SK-N-SH (cell line): ENCODE measurements around the gene UBE2E1. TPM values are rescaled to one million over a fixed set of nuclear protein-coding genes. Genes with fewer than 3 reads are reported as not detected.

Source experiments
- CTCF ChIA-PET: fragments of 300-600, 350-600 bp; formaldehyde crosslinking; extraction: SDS; loops from one replicate; lab custom pipeline; 2021; lab: Yijun Ruan, JAX
- POLR2A ChIA-PET: fragments of 350-600 bp; sonication (Branson Sonifier 250); formaldehyde crosslinking; extraction: SDS; loops from one replicate; lab custom pipeline; 2020; ENCODE audit warnings: antibody characterized with exemption, inconsistent platforms; lab: Yijun Ruan, JAX
- DNase-seq: peaks from one replicate; pipeline ENCODE4 v3.0.0; 2012
- H2AFZ ChIP-seq: fragments of 200-600 bp; sonication (generic); 2 replicates; pipeline ENCODE4 v1.8.1; 2016; ENCODE audit warnings: antibody characterized with exemption, mild to moderate bottlenecking, low read depth
- H3F3A ChIP-seq: fragments of 200-600 bp; sonication (generic); replicated peaks from 2 replicates; pipeline ENCODE3; 2016; ENCODE audit warnings: antibody characterized with exemption, mild to moderate bottlenecking; ENCODE audit not compliant: insufficient read depth
- H3K27ac ChIP-seq, 2 experiments: fragments of 200-500 bp in 1 of 2; fragments of 200-600 bp in 1 of 2; sonication (Bioruptor generic) in 1 of 2; sonication (generic), shearing (Covaris generic) in 1 of 2; 2 replicates each; pipeline versions ENCODE4 v1.5.1 to v1.6.1; 2014 to 2016; ENCODE audit warnings: low read depth in 2 of 2, inconsistent platforms in 1 of 2, low read length in 1 of 2, mild to moderate bottlenecking in 1 of 2, mixed read lengths in 1 of 2
- H3K27me3 ChIP-seq: fragments of 200-600 bp; sonication (generic), shearing (Covaris generic); 2 replicates; pipeline ENCODE4 v1.6.1; 2016; ENCODE audit warnings: mixed run types; ENCODE audit not compliant: insufficient read depth
- H3K36me3 ChIP-seq, 2 experiments: fragments of 200-500 bp in 1 of 2; fragments of 200-600 bp in 1 of 2; sonication (Bioruptor generic) in 1 of 2; sonication (generic) in 1 of 2; replicated peaks in 1 of 2; 2 replicates each; pipeline versions ENCODE3 to v1.5.1; 2014 to 2016; ENCODE audit warnings: low read length in 1 of 2, mild to moderate bottlenecking in 1 of 2; ENCODE audit not compliant: insufficient read depth in 2 of 2, control insufficient read depth in 1 of 2
- H3K4me1 ChIP-seq, 2 experiments: fragments of 200-500 bp in 1 of 2; fragments of 200-600 bp in 1 of 2; sonication (Bioruptor generic) in 1 of 2; sonication (generic), shearing (Covaris generic) in 1 of 2; 2 replicates each; pipeline versions ENCODE4 v1.5.1 to v1.6.1; 2014 to 2016; ENCODE audit warnings: low read depth in 1 of 2, low read length in 1 of 2, mixed run types in 1 of 2; ENCODE audit not compliant: insufficient read depth in 2 of 2, control insufficient read depth in 1 of 2
- H3K4me2 ChIP-seq: fragments of 200-600 bp; sonication (generic), shearing (Covaris generic); 2 replicates; pipeline ENCODE4 v1.6.1; 2017; ENCODE audit warnings: mixed run types
- H3K4me3 ChIP-seq, 2 experiments: fragments of 200-500 bp in 1 of 2; fragments of 200-600 bp in 1 of 2; sonication (Bioruptor generic) in 1 of 2; sonication (generic), shearing (Covaris generic) in 1 of 2; 2 replicates each; pipeline versions ENCODE4 v1.5.1 to v1.8.1; 2014 to 2016; ENCODE audit warnings: low read depth in 2 of 2, inconsistent platforms in 1 of 2, low read length in 1 of 2, mild to moderate bottlenecking in 1 of 2, mixed read lengths in 1 of 2, moderate library complexity in 1 of 2
- H3K79me2 ChIP-seq: fragments of 200-600 bp; sonication (generic); 2 replicates; pipeline ENCODE4 v1.8.1; 2017; ENCODE audit warnings: mild to moderate bottlenecking; ENCODE audit not compliant: insufficient read depth
- H3K9ac ChIP-seq: fragments of 200-600 bp; sonication (generic); 2 replicates; pipeline ENCODE4 v1.6.1; 2017; ENCODE audit warnings: mixed run types
- H3K9me2 ChIP-seq: fragments of 200-600 bp; sonication (generic); 2 replicates; pipeline ENCODE4 v1.6.1; 2017; ENCODE audit warnings: mixed run types
- H3K9me3 ChIP-seq: fragments of 200-600 bp; sonication (generic); 2 replicates; pipeline ENCODE4 v1.6.1; 2017; ENCODE audit warnings: mixed run types, mild to moderate bottlenecking, moderate library complexity
- H4K20me1 ChIP-seq: fragments of 200-600 bp; sonication (generic); 2 replicates; pipeline ENCODE4 v1.6.1; 2017; ENCODE audit warnings: mild to moderate bottlenecking, mixed run types; ENCODE audit not compliant: insufficient read depth
- CHD2 ChIP-seq: fragments of 150-350 bp; IDR thresholded peaks from 2 replicates; pipeline ENCODE4 v1.6.1; 2018; ENCODE audit warnings: low read length; ENCODE audit not compliant: partially characterized antibody
- ELF1 ChIP-seq: IDR thresholded peaks from 2 replicates; pipeline ENCODE4 v1.4.0; 2012
- FOSL2 ChIP-seq: IDR thresholded peaks from 2 replicates; pipeline ENCODE4 v1.4.0; 2012; ENCODE audit warnings: low read depth, mild to moderate bottlenecking, moderate library complexity, borderline replicate concordance
- FOXM1 ChIP-seq: IDR thresholded peaks from 2 replicates; pipeline ENCODE4 v1.4.0; 2012; ENCODE audit warnings: low read depth, mild to moderate bottlenecking
- GABPA ChIP-seq: IDR thresholded peaks from 2 replicates; pipeline ENCODE4 v1.4.0; 2012; ENCODE audit warnings: low read depth, mild to moderate bottlenecking
- JUND ChIP-seq: IDR thresholded peaks from 2 replicates; pipeline ENCODE4 v1.4.0; 2012
- MEF2A ChIP-seq: IDR thresholded peaks from 2 replicates; pipeline ENCODE4 v1.4.0; 2012; ENCODE audit warnings: low read depth, borderline replicate concordance
- MXI1 ChIP-seq: IDR thresholded peaks from 2 replicates; pipeline ENCODE4 v1.6.1; 2012; ENCODE audit warnings: mild to moderate bottlenecking, low read depth, low read length, improper control_type of control experiment
- NFIC ChIP-seq: IDR thresholded peaks from 2 replicates; pipeline ENCODE4 v1.4.0; 2012; ENCODE audit warnings: borderline replicate concordance
- NRF1 ChIP-seq: IDR thresholded peaks from 2 replicates; pipeline ENCODE4 v1.6.1; 2012; ENCODE audit warnings: low read depth, mild to moderate bottlenecking, low read length
- RAD21 ChIP-seq: IDR thresholded peaks from 2 replicates; pipeline ENCODE4 v1.6.1; 2012; ENCODE audit warnings: mild to moderate bottlenecking, low read length
- TAF1 ChIP-seq: IDR thresholded peaks from 2 replicates; pipeline ENCODE4 v1.6.1; 2012; ENCODE audit warnings: low read depth, mild to moderate bottlenecking, low read length, moderate library complexity, borderline replicate concordance
- TEAD4 ChIP-seq: IDR thresholded peaks from 2 replicates; pipeline ENCODE4 v1.4.0; 2012; ENCODE audit warnings: mild to moderate bottlenecking, borderline replicate concordance; ENCODE audit not compliant: insufficient read depth
- YY1 ChIP-seq: IDR thresholded peaks from 2 replicates; pipeline ENCODE4 v1.4.0; 2012; ENCODE audit warnings: low read depth, mild to moderate bottlenecking
- WGBS: methylation state at CpG from one replicate; pipeline ENCODE4 v1.1.6; 2017; ENCODE audit warnings: low lambda C conversion rate; 5-methylcytosine and 5-hydroxymethylcytosine counted together
- polyA plus RNA-seq, 3 experiments: library from polyadenylated mRNA; depleted of rRNA; stranded (reverse); fragments of >200 nt; gene quantifications; 2 replicates each; pipeline ENCODE4 v1.2.3, GENCODE V29; 2012
- TF ChIP-seq, protein P1 (sequence below): IDR thresholded peaks from 2 replicates; pipeline ENCODE4 v1.4.0; 2012; ENCODE audit warnings: low read depth
- TF ChIP-seq, protein P2 (sequence below): fragments of 150-350 bp; IDR thresholded peaks from 2 replicates; pipeline ENCODE4 v1.6.1; 2017; ENCODE audit warnings: antibody characterized with exemption, low read length, low read depth, borderline replicate concordance
- TF ChIP-seq, protein P3 (sequence below): fragments of 150-350 bp; IDR thresholded peaks from 2 replicates; pipeline ENCODE4 v1.6.1; 2016; ENCODE audit warnings: mild to moderate bottlenecking, low read depth, low read length
- TF ChIP-seq, protein P4 (sequence below): IDR thresholded peaks from 2 replicates; pipeline ENCODE4 v1.4.0; 2012; ENCODE audit warnings: low read depth, borderline replicate concordance
- TF ChIP-seq, protein P5 (sequence below): fragments of 200-600 bp; sonication (generic); IDR thresholded peaks from 2 replicates; pipeline ENCODE4 v1.6.1; 2017; ENCODE audit warnings: antibody characterized with exemption, mild to moderate bottlenecking, moderate library complexity

UBE2E1 gene
- polyA plus RNA-seq, 1 of the 3 experiments (the other 2 are of a cell fraction) = 59.9 TPM

DNA sequence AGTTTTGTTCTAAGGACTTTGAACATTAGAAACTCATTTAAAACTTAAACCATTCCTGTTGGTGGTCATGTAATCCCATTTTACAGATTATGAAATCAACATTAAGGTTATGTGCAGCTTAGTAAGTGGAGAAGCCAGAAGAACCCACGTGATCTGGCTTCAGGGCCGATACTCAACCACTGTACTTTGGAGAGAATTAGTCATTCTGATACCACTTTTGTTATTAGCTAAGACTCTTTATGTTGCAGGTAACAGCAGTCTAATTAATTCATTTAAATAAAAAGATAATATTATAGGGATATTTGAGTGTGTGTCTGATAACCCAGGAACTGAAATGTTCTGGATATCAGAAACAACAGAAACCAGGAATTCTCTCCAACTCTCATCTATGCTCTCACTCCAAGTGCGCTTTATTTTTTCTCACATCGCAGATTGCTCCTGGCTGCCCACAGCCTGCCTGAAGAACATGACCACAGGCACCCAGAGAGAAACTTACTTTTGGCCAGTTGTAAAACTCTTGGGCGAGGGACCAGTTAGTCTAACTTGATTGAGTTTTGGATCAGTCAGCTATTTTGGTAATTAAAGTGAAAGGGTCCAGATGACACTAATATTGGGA lies 25.2 kb downstream of the UBE2E1 start:
- no peak for TF ChIP-seq MEF2A
- no peak for TF ChIP-seq JUND
- TF ChIP-seq CHD2 = no peak
- TF ChIP-seq, protein P1, sequence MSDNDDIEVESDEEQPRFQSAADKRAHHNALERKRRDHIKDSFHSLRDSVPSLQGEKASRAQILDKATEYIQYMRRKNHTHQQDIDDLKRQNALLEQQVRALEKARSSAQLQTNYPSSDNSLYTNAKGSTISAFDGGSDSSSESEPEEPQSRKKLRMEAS = no peak
- no peak for TF ChIP-seq FOXM1
- TF ChIP-seq TAF1 = no peak
- no peak for TF ChIP-seq NFIC
- no peak for TF ChIP-seq TEAD4
- TF ChIP-seq NRF1 = no peak
- no peak for TF ChIP-seq RAD21
- TF ChIP-seq YY1 = no peak
- TF ChIP-seq, protein P2, sequence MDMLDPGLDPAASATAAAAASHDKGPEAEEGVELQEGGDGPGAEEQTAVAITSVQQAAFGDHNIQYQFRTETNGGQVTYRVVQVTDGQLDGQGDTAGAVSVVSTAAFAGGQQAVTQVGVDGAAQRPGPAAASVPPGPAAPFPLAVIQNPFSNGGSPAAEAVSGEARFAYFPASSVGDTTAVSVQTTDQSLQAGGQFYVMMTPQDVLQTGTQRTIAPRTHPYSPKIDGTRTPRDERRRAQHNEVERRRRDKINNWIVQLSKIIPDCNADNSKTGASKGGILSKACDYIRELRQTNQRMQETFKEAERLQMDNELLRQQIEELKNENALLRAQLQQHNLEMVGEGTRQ = no peak
- TF ChIP-seq, protein P3, sequence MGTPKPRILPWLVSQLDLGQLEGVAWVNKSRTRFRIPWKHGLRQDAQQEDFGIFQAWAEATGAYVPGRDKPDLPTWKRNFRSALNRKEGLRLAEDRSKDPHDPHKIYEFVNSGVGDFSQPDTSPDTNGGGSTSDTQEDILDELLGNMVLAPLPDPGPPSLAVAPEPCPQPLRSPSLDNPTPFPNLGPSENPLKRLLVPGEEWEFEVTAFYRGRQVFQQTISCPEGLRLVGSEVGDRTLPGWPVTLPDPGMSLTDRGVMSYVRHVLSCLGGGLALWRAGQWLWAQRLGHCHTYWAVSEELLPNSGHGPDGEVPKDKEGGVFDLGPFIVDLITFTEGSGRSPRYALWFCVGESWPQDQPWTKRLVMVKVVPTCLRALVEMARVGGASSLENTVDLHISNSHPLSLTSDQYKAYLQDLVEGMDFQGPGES = no peak

GRCh38 chr3:23831517-23832394 lies 26.0 kb downstream of the UBE2E1 start:
- ChIA-PET CTCF (interaction anchor here (1.0 to 1.1 kb wide), 2 partner anchors 20 to 22 kb away, joined by 3 read pairs; no protein-coding TSS in a partner anchor), POLR2A (interaction anchor here (0.6 kb wide), 1 partner anchor 120 kb away, joined by 3 read pairs; no protein-coding TSS in a partner anchor)
- Histone ChIP-seq H3K9ac (no peak overlapping the region), H3K27ac (no peak overlapping the region), H3K9me3 (no peaks in the 10 kb centered on the region), H3K79me2 (peaks cover 65% of the 10 kb centered on the region), H3K27me3 (no peaks in the 10 kb centered on the region), H3K4me2 (no peak overlapping the region), H3K4me1 (no peaks in the 10 kb centered on the region; a peak in 3 of 4 replicates), H2AFZ (no peak overlapping the region), H3K9me2 (no peaks in the 10 kb centered on the region), H3K4me3 (no peak overlapping the region), H3K36me3 (no peaks in the 10 kb centered on the region), H4K20me1 (peaks cover 61% of the 10 kb centered on the region), H3F3A (peaks cover 6% of the 10 kb centered on the region)
- 97% methylated on average over 9 of the region's 9 CpGs for WGBS
- no peak for DNase-seq
- TF ChIP-seq, protein P1 = no peak
- TF ChIP-seq, protein P4, sequence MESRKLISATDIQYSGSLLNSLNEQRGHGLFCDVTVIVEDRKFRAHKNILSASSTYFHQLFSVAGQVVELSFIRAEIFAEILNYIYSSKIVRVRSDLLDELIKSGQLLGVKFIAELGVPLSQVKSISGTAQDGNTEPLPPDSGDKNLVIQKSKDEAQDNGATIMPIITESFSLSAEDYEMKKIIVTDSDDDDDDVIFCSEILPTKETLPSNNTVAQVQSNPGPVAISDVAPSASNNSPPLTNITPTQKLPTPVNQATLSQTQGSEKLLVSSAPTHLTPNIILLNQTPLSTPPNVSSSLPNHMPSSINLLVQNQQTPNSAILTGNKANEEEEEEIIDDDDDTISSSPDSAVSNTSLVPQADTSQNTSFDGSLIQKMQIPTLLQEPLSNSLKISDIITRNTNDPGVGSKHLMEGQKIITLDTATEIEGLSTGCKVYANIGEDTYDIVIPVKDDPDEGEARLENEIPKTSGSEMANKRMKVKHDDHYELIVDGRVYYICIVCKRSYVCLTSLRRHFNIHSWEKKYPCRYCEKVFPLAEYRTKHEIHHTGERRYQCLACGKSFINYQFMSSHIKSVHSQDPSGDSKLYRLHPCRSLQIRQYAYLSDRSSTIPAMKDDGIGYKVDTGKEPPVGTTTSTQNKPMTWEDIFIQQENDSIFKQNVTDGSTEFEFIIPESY = no peak
- TF ChIP-seq, protein P5, sequence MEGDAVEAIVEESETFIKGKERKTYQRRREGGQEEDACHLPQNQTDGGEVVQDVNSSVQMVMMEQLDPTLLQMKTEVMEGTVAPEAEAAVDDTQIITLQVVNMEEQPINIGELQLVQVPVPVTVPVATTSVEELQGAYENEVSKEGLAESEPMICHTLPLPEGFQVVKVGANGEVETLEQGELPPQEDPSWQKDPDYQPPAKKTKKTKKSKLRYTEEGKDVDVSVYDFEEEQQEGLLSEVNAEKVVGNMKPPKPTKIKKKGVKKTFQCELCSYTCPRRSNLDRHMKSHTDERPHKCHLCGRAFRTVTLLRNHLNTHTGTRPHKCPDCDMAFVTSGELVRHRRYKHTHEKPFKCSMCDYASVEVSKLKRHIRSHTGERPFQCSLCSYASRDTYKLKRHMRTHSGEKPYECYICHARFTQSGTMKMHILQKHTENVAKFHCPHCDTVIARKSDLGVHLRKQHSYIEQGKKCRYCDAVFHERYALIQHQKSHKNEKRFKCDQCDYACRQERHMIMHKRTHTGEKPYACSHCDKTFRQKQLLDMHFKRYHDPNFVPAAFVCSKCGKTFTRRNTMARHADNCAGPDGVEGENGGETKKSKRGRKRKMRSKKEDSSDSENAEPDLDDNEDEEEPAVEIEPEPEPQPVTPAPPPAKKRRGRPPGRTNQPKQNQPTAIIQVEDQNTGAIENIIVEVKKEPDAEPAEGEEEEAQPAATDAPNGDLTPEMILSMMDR = no peak
- TF ChIP-seq GABPA (no peak), MXI1 (no peak), FOSL2 (no peak), JUND (no peak), NRF1 (no peak), MEF2A (no peak), ELF1 (no peak)

More for the DNA sequence above, 25.2 kb downstream of the UBE2E1 start:
- peaks cover 6% of the 10 kb centered on the region for H3F3A ChIP-seq
- no peak overlapping the region for H2AFZ ChIP-seq
- H3K9me3 ChIP-seq = no peaks in the 10 kb centered on the region
- no peak for DNase-seq
- peaks cover 6 to 8% of the 10 kb centered on the region in 2 experiments; a peak in 3 of 4 replicates for H3K4me1 ChIP-seq
- peaks cover 69% of the 10 kb centered on the region for H3K79me2 ChIP-seq
- H3K9ac ChIP-seq = no peak overlapping the region
- H3K4me3 ChIP-seq = no peak overlapping the region
- no peaks in the 10 kb centered on the region for H3K9me2 ChIP-seq
- H4K20me1 ChIP-seq = peaks cover 69% of the 10 kb centered on the region
- 93% methylated on average over 5 of the region's 5 CpGs for WGBS
- H3K27me3 ChIP-seq = no peaks in the 10 kb centered on the region
- CTCF ChIA-PET = interaction anchor here (0.7 to 1.1 kb wide), 3 partner anchors 19 to 355 kb away, joined by 3 read pairs; no protein-coding TSS in a partner anchor
- no peaks in the 10 kb centered on the region for H3K36me3 ChIP-seq
- no peak overlapping the region for H3K4me2 ChIP-seq
- POLR2A ChIA-PET = no interaction called here
- no peak overlapping the region for H3K27ac ChIP-seq
